Measurements from ENCODE around the gene CACNA1S.

Gene CACNA1S

DNA sequence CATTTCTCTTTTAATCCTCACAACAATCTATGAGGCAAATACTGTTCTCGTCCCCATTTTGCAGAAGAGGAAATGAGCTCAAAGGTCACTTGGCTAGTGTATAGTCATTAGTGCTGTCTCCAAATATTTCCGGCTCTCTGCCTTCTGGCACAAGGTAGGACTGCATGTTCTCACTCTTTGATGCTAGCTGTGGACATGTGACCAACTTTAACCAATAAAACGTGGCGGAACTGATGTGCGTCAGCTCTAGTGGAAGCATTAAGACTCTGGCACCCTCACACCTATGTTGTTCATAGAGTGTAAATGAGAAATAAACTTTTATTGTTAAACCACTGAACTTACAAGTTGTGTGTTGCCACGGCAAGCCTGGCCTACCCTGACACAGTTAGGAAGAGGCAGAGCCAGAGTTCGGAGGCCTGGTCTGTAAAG lies 83.8 kb downstream of the CACNA1S start:
- peak; percentile 53 for DNase-seq (ENCODE audit: low read depth)
- TF ChIP-seq, protein P1, sequence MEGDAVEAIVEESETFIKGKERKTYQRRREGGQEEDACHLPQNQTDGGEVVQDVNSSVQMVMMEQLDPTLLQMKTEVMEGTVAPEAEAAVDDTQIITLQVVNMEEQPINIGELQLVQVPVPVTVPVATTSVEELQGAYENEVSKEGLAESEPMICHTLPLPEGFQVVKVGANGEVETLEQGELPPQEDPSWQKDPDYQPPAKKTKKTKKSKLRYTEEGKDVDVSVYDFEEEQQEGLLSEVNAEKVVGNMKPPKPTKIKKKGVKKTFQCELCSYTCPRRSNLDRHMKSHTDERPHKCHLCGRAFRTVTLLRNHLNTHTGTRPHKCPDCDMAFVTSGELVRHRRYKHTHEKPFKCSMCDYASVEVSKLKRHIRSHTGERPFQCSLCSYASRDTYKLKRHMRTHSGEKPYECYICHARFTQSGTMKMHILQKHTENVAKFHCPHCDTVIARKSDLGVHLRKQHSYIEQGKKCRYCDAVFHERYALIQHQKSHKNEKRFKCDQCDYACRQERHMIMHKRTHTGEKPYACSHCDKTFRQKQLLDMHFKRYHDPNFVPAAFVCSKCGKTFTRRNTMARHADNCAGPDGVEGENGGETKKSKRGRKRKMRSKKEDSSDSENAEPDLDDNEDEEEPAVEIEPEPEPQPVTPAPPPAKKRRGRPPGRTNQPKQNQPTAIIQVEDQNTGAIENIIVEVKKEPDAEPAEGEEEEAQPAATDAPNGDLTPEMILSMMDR (conservative IDR thresholded peaks at IDR 0.05; ENCODE audit: low read depth, low read length) = no peak
- no peak overlapping the region for H3K4me3 ChIP-seq (ENCODE audit: low read depth, low read length)

DNA sequence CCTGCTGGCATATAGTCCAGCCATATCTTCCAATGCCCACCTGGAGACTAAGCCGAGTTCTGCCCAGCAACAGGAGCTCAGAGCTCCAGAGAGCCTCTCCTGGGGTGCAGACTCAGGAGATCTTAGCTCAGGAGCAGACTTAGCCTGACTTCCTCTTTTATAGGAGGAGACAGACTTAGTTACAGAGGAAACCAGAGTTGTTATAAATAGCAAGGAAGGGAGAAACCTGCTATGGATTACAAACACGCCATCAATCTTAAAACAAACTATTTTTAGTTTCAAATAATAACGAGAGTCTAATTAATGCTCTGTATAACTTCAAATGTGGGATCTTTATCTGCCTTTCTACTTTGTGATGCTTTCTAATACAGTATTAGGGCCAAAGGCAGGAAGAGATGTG lies 85.4 kb downstream of the CACNA1S start:
- no peak for DNase-seq (ENCODE audit: low read depth)
- H3K4me3 ChIP-seq (ENCODE audit: low read depth, low read length) = no peak overlapping the region
- TF ChIP-seq, protein P1 (conservative IDR thresholded peaks at IDR 0.05; ENCODE audit: low read depth, low read length) = no peak

DNA sequence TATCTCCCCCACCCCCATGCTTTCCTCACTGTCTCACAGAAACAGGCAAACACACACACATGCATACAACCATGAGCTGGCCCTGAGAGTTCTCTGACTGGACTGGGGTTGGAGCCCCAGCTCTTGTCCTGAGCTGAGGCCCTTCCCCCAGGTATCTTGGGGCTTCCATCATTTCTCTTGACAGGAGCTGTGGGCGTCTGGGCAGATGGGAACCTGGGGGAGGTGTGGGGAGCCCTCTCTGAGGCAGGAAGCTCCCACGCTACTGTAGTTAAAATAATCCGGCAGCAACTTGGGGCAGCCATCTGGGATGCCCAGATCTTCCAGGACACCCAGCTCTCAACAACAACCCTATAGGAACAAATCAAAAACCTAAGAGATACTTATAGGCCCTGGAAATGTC lies 86.0 kb downstream of the CACNA1S start:
- TF ChIP-seq, protein P1 (conservative IDR thresholded peaks at IDR 0.05; ENCODE audit: low read depth, low read length) = no peak
- H3K4me3 ChIP-seq (ENCODE audit: low read depth, low read length) = no peak overlapping the region
- no peak for DNase-seq (ENCODE audit: low read depth)

DNA sequence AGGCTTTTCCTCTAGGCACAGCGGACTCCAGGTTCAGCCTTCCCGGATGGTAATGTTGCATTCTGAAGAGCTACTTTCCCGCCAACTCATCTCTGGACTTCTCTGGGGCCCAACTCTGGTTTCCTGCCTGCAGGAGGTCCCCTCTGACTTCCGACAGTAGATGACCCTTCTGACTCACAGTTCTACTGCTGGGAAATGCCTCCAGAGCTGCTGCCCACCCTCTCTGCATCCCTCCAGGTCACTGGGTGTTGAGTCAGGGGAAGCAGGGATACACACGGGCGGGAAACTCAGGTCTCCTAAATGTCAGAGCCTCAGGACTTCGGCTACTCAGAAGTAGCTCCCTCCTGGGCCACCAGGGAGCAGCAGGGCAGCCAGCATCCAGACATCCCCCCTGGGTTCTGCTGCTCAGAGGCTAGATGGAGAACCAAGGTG lies 86.6 kb downstream of the CACNA1S start:
- H3K4me3 ChIP-seq (ENCODE audit: low read depth, low read length) = no peak overlapping the region
- TF ChIP-seq, protein P1 (conservative IDR thresholded peaks at IDR 0.05; ENCODE audit: low read depth, low read length) = peak; percentile 64
- peak; percentile 69 for DNase-seq (ENCODE audit: low read depth)

DNA sequence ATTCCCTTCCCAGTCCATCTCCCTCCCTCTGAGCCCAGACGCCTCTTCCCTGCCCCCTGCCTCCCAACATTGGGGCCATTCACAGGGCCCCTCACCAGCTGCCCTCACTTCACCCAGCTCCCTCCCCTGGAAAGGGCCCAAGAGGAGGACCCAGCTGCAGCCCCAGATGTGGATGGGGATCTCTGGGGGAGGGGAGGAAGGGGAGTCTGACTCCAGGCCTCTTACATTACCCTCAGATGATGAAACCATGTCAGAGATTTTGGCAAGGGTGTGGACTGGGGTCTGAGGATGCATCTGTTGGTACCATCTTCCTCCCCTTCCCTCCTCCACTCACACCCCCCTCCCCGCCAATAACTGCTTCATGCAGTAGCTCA lies 87.6 kb downstream of the CACNA1S start:
- no peak for DNase-seq (ENCODE audit: low read depth)
- H3K4me3 ChIP-seq (ENCODE audit: low read depth, low read length) = no peak overlapping the region
- TF ChIP-seq, protein P1 (conservative IDR thresholded peaks at IDR 0.05; ENCODE audit: low read depth, low read length) = no peak

DNA sequence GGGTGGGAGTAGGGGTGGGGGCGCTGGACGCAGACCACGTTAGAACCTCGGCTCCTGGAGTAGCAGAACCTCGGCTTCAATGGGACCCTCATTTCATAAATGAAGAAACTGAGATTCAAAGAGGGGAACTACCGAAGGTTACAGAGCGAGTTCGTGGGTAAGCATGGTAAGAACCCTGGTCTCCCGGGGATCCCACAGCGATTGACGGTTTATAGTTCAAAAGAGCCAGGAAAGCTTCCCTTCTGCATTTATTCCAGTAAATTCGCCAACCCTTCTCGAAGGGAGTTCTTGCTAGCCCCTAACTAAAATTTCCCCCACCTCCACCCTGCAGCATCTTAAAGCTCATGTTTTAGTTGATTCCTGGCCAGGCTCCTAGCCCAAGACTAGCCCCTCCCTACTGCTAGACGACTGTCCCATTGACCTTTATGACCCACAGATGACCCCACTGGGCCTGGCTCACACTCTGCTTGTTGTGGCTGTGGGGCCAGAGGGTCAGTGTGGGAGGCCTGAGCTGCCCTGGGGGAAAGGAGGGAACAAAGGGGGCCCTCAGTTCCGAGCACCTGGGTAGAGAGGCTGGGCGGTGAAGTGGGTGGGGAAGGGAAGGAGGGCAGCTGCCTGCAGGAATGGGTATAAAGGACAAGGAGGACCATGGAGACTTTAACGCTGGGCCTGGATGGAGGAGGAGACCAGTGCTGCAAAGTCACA lies 88.2 kb downstream of the CACNA1S start:
- no peak for DNase-seq (ENCODE audit: low read depth)
- H3K4me3 ChIP-seq (ENCODE audit: low read depth, low read length) = no peak overlapping the region
- TF ChIP-seq, protein P1 (conservative IDR thresholded peaks at IDR 0.05; ENCODE audit: low read depth, low read length) = no peak

DNA sequence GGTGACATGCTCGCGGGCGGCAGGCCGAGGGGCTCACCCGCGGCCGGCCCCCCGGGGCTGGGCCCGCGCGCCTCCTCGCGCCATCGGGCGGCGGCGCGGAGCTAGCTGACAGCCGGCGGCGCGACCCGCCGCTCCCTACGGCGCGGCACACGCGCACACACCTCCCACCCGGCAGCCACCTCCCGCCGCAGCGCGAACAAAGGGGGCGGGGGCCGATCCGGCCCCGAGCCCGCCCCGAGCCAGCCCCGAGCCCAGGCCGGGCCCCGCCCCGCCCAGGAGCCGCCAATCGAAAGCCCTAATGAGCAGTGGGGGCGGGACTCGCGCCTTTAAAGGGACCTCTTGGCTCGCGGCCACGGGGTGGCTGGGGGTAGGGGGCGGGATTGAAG lies 88.7 kb downstream of the CACNA1S start, which contains the start of gene KIF21B:
TSS of gene KIF21B (minus strand) at position 198 of the 386 bp plus-strand sequence. CDS start 331 bp downstream, outside the sequence.
- DNase-seq (ENCODE audit: low read depth) = peak; percentile 52
- TF ChIP-seq, protein P1 (conservative IDR thresholded peaks at IDR 0.05; ENCODE audit: low read depth, low read length) = no peak
- H3K4me3 ChIP-seq (ENCODE audit: low read depth, low read length) = peak within 1 kb of the TSS; percentile 61
